GM19452 (cell line): ENCODE data around the gene CACNG3.
"Not testable (repeated sequence)": the region's sequence is repeated elsewhere in the genome, so short reads cannot be mapped to it uniquely, and the experiment has no call there.

Experiments used
- ATAC-seq: cut with Tn5 transposase; IDR thresholded peaks from one replicate; pipeline ENCODE4 v1.9.1; 2021; ENCODE audit not compliant: unreplicated experiment

Gene CACNG3

DNA sequence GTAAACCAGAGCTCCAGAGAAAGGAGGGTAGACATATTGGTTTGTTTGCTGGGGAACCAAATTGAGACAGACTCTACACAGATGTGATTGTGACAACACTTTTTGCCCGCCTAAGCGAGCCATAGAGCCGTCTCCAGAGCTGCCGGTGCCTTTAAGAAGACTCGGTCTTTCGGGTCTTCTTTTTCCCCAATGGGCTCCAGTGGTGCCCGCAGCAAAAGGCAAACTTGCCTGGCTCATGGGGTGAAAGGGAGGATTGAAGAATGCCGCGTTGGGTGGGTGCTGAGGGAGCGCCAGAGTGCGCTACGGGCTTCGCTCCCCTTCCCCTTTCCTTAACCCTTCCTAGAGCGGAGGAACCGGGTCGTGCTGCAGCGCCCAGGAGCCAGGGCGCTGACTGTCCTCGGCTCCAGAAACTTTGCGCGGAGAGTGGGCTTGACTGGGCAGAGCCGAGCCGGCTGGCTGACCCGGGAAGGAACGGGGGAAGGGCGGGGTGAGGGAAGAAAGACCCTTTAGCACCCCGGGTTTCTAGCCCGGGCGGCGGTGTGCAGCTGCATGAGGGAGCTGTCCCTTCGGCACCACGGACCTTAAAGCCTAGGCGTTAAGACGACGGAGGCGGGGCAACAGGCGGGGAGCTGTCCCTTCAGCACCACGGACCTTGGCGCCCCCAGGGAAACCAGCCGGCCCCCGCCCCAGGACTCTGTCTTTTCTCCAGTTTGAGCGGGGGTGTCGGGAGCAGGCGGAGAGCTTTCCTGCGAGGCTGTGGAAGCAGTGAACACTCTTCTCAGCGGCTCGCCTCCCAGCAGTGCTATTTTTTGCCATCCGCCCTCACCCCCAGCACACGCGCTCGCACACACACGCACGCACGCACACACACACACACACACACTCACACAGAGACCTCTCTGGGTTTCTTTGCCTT lies at the start of gene CACNG3:
Gene CACNG3, plus strand, starts transcription at position 880 of the 916 bp plus-strand sequence. CDS start 420 bp downstream, outside the sequence.
- no peak for ATAC-seq

DNA sequence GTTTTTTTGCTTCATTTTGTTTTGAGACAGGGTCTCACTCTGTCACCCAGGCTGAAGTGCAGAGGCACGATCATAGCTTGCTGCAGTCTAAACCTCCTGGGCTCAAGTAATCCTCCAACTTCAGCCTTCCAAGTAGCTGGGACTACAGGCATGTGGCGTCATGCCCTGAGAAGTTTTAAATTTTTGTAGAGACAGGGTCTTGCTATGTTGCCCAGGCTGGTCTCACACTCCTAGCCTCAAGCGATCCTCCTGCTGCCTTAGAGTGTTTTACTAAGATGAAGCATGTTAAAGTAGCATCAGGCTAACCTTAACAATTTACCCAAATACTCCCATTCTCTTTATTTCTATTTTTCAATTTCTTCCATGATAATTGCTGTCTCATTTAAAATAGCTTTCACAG lies 49.2 kb upstream of the CACNG3 start:
- no peak for ATAC-seq

DNA sequence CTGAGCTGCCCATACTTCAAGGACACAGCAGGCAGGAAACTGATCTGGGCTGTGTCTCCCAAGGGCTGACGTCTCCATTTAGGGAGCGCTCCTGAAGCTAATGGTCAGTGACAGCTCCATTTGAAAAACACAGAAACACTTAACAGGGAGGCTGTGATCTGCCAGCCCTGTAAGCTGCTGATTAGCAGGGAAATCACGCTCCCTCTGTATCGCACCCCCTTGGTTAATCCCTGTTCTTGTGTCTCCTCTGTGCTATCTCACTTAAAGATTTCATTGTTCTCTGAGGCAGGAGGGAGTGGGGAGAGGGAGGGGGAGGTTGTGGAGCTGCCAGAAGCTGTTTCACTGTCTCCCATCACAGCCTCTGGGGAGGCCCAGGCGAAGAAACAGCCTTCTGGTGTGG lies 47.4 kb upstream of the CACNG3 start:
- no peak for ATAC-seq

DNA sequence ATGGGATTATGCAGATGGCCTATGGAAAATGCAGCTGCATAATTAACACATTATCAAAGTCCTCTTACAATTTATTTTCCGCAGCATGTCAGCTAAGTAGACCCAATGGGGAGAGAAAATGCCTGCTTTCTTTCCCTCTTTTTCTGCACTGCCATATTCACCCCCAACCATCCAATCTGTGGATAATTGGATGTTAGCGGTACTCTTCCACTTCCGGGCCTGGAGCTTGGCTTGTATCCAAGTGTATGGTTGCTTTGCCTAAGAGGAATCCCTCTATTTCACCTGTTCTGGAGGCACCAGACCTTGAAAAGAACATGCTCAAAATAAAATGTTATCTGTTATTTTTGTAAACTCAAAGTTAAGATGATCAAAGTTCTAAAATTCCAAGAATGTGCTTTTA lies 41.1 kb upstream of the CACNG3 start:
- no peak for ATAC-seq

DNA sequence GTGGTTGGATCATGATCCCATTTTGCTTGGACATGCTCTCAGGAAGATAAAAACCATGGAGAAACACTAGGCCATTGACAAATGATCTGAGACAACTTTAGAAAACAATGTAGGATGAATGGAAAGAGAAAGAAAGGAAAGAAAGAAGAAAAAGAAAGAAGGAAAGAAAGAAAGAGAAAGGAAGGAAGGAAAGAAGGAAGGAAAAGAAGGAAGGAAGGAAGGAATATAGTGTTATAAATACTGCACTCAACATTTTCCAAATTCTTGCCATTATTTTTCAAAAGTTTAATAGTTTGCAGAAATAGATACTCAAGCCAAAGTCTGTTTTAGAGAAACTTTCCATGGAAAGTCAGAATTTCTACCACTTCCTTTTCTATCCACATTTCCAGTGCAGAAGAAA lies 39.2 kb upstream of the CACNG3 start:
- ATAC-seq: no peak

DNA sequence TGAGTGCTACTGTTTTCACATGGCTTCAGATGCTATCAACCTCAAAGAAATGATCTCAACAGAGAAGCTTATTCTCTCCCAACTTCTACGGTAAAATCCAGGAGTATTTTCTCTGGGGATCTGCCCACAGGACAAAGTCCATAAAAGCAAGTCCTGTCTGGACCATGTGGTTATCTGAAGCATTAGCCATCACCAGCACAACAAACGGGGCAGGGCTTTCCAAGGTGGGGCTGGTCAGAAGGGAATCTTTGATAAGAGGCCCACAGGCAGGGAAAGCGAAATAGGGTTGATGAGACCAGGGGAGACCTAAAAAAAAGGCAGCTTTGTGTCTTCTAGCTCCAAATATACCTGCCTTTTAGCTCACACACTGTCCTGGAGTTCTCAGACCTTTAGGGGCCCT lies 38.7 kb upstream of the CACNG3 start:
- no peak for ATAC-seq

DNA sequence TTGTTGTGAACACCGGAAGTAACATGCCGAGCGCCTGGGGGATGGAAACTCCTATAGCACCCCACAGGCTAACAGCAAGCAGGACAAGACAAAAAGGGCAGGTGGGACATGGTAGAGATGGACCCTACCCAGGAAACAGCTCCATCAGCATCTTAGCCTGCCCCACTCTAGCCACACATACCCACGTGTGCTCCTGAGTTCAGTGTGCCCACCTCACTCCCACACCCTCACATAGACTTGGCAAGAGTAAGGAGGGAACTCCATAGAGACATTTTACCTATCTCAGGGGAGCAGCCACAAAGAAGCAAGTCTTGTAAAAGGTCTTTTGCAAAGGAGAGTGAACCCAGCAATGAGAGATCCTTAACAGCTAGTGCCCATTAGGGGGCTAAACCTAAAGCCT lies 37.8 kb upstream of the CACNG3 start:
- ATAC-seq: no peak

DNA sequence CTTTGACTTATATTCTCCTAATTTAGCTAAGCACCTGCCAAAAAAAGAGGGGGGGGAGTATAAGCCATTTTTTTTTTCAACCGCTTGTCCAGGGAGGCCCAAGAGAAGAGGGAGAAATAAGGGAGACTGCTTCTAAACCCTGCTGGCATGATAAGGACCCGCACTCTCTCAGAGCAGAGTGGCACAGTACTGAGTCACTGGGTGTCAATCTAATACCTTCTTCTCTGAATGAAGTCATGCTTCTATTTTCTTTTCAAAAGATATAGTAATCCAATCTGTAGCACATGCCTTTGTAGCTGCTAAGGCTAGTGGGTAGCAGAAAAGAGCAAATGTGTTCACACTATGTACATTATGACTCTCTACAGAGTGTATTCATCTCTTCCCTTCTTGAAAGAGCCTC lies 34.9 kb upstream of the CACNG3 start:
- no peak for ATAC-seq

DNA sequence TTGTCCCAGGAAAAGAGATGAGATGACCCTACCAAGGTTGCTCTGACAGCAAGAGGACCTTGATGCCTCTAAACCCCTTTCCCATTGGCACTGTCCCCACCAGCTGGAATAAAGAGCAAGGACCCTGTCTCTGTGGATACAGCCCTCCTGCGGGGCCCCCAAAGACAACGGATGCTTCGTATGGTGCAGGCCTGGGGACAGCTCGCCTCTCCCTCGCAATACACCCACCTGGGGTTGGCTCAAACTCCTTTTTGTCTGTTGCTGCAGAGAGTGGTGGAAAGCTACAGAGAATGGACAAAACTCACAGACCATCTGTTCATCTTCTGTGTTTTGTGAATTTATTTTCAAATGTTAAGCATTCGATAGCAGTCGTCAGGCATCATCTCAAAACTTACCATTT lies 27.6 kb upstream of the CACNG3 start:
- no peak for ATAC-seq

DNA sequence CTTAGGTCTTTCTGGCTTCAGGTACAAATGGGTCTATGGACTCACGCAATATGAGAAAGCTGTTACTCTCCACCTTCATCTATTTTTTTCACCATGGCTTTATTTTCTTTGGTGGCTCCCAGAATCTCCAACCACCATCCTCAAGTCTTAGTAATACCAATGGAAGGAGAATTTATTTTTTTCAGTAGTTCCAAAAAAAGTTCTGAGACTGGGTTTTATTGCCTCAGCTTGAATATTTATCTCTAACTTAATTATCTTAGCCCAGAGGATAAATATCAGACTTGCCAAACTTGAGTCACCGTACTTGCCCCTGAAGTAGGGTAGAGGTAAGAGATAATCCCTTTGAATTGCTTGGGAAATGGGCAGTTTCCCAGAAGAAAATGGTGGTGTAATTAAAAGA lies 23.2 kb upstream of the CACNG3 start:
- no peak for ATAC-seq

DNA sequence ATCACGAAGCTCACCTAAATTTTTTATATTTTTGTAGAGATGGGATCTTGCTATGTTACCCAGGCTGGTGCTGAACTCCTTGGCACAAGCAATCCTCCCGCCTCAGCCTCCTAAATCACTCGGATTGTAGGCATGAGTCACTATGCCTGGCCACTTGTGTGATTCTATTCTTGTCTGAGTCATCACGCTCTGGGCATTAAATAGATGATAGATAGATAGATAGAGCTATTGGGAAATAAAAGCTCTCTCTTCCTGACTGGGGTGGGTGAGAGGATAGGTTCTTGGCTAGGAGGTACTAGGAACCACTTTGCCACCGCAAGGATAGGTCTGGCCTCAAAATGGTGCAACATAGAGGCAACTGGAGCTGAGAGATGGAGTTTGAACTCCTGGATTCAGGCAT lies 21.4 kb upstream of the CACNG3 start:
- ATAC-seq: no peak

DNA sequence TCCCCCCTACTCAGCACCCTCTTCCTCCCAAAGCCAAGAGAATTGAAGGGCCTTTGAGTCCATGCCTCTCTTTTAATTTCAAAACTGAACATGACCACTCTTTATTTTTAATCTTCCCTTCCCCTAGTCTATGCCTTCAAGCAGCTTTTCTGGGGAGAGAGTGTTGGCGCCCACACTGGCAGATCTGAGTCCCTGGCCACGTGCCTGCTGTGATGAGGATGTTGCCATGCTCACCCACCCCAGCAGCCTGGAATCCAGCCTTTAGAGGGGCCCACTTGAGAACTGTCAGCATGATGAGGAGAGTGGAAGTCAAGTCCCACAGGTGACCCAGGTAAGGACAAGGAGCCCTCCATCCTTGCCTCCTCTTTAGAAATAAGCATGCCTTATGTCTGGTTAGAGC lies 20.3 kb upstream of the CACNG3 start:
- ATAC-seq: no peak

DNA sequence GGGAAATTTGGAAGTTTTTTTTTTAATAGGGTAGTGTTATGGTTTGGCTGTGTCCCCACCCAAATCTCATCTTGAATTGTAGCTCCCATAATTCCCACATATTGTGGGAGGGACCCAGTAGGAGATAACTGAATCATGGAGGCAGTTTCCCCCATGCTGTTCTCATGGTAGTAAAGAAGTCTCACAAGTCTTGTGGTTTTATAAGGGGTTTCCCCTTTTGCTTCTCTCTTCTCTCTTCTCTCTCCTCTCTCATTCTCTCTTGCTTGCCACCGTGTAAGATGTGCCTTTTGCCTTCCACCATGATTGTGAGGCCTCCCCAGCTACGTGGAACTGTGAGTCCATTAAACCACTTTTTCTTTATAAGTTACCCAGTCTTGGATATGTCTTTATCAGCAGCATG lies 17.3 kb upstream of the CACNG3 start:
- not testable (repeated sequence) for ATAC-seq

DNA sequence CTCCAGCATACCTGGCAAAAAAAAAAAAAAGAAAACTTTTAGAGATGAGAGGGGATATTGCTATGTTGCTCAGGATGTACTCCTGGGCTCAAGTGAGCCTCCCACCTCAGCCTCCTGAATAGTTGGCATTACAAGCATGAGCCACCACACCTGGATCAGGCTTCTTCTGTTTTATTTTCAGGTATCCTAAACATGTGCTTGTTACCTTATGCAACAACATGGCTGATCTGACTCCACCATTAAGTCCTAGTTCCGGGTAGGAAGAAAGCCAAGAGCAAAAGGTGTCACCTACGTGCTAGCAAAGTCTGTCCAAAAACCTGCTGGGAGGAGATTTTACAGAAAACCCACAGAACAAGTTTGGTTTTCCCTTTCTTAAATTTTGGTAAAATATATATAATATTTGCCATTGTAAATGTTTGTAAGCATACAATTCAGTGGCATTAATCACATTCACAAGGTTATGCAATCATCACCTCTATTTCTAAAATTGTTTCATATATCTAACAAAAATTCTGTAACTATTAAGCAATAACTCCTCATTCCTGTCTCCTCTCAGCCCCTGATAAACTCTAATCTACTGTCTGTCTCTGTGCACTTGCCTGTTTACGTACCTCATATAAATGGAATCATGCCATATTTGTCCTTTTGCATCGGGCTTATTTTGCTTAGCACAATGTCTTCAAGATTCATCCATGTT lies 9.1 kb upstream of the CACNG3 start:
- no peak for ATAC-seq

DNA sequence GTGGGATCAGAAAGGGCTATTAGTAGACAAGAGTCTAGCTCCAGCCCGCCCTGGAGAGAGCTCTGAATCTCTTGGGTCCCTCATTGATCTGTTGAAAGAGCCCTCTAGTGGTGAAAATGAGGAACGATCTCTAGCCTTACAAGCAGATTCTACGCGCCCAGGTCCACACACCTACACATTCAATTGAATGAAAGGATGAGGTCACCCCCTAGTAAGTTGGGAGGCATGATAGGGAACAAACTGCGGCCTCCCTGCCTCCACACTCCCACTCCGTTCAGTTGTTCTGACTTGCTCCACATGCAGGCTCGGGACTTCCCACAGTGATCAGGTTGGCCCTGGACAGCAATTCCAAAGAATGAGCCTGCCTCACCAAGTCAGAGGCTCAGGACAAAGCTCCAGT lies 2.9 kb upstream of the CACNG3 start:
- no peak for ATAC-seq

DNA sequence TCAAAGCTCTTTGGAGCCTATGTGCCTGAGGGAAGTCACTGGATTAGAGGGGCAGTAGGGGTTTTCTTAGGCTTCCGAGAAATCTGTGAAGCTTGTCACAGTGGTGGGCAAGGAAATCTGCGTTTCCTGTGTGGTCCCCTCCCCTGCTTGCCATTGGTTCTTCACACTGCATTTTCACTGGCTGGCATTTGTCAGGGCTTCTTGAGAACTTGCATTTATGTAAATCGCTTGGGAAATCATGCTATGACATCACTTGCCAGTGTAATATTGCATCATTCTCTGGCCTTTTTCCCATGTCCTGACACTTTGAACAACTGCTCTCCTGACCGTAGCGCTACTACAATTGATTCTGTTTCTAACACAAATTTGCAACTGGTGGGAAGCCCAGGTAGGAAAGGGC lies 1.8 kb downstream of the CACNG3 start:
- ATAC-seq: no peak

DNA sequence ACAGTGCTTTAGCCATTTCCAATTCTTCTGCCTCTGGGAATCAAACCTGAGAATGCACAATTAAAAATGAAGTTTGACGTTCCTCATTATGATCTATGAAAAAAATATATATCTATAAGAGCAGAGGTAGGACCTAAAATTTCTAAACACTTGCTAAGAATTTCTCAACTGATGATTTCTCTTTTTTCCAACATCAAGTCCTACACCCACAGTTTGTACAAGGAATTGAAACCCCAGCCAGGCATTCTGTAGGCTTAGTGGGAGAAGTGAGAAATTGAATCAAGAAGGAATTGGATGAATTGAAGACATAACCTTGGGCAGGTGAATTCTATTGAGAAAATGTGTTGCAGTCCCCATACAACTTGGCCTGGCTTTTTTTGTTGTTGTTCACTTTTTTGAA lies 2.7 kb downstream of the CACNG3 start:
- ATAC-seq: no peak

DNA sequence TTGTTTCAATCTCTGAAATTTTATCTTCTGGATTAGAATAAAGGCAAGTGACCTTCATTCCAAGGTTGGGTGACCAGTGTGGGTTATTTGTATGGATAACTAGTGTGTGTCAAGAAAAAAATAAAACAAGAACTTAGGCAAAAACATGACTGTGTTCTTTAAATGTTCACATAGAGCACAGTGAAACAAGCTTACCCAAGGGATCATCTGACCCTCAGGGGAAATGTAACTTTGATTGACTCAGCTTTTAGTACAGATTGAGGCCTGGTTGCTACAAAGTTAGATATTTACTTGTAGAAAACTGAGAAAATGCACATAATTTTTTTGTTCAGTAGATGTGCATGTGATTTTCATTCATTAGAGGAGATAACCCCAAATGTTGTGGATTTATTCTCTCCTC lies 6.7 kb downstream of the CACNG3 start:
- ATAC-seq: no peak

DNA sequence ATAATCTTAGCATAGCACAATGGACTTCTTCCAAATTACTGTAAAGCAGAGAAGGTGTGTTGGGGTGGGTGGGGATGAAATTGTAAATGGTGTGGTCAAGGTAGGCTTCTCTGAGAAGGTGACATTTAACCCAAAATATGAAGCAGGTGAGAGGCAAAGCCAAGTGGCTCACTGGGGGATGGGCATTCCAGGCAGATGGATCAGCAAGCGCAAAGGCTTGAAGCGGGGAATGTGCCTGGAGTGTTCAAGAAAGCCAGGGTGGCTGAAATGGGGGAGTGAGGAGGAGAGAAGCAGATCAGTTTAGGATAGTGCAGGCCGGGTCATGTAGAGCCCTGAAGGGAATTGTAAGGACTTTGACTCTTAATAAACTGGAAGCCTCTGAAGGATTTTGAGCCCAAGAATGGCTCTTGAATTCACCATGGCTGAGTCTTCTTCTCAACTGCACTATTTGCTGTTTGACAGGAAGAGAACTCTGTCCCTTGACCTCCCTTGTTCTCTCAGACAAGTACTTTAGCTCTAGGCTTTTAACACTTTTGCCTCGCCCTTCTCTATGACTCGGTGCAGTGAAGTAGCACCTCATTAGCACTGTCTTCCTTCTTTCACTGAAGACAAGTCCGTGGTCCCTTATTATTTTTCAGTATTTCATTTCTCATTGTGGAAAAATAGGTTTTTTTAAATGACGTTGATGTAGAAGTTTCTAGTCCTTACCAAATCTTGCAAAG lies 14.7 kb downstream of the CACNG3 start:
- no peak for ATAC-seq

DNA sequence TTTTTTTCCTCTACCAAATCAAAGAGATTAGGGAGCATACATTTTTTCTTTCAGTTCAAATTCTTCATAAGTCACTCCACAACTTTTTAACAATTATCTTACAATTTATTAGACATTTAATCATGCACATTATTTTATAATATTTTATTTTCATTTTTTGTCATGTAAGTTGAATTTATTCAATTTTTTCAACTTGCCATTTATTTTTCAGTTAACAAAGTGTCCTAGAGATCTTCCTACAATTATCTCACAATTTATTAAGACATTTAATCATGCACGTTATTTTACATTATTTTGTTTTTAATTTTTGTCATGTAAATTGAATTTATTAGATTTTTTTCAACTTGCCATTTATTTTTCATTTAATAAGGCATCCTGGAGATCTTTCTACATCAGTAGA lies 16.2 kb downstream of the CACNG3 start:
- no peak for ATAC-seq

DNA sequence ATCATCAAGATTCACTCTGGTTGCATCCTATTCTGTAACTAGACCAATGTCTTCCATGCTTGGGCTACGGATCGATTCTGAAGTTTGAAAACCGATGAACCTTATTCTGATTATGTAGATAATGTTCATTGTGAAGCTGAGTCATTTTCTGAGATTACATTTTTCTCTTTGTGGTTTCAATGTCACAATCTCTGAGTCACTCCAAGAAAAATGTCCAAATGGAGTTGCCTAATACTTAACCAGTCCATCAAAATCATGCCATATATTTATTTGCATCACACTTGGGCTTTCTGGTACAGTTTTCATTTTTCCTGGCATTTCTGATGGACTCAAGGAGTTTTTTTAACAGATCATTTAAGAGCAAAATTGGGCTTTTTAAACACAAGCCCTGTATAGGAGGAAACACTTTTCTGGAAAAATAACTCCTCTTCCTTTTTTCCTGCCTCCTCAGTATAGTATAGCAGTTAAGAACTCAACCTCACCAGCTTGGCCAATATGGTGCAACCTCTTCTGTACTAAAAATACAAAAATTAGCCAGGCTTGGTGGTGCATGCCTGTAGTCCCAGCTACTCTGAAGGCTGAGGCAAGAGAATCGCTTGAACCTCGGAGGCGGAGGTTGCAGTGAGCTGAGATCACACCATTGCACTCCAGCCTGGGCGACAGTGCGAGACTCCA lies 17.5 kb downstream of the CACNG3 start:
- no peak for ATAC-seq
